Nephron progenitor cell (in vitro differentiated cells): ENCODE measurements around the gene ST7.
"Not testable (repeated sequence)": the region's sequence is repeated elsewhere in the genome, so short reads cannot be mapped to it uniquely, and the experiment has no call there.

Source experiments
- DNase-seq: peaks from one replicate; pipeline ENCODE4 v3.0.0; 2021
- H3K27ac Mint-ChIP-seq: 2 replicates; pipeline ENCODE4 v1.8.0; 2021; ENCODE audit warnings: mild to moderate bottlenecking, moderate library complexity, mixed read lengths
- H3K27me3 Mint-ChIP-seq: 2 replicates; pipeline ENCODE4 v1.8.0; 2021; ENCODE audit warnings: mild to moderate bottlenecking, low read depth, mixed read lengths; ENCODE audit not compliant: poor library complexity
- H3K36me3 Mint-ChIP-seq: 2 replicates; pipeline ENCODE4 v1.8.0; 2021; ENCODE audit warnings: low read depth, mixed read lengths
- H3K4me1 Mint-ChIP-seq: 2 replicates; pipeline ENCODE4 v1.8.0; 2021; ENCODE audit warnings: mixed read lengths
- H3K4me3 Mint-ChIP-seq: 2 replicates; pipeline ENCODE4 v1.8.0; 2021; ENCODE audit warnings: mild to moderate bottlenecking, moderate library complexity, mixed read lengths
- H3K9me3 Mint-ChIP-seq: 2 replicates; pipeline ENCODE4 v1.8.0; 2021; ENCODE audit warnings: mild to moderate bottlenecking, moderate library complexity, mixed read lengths
- CTCF ChIP-seq: fragments of 200-600 bp; sonication (generic); IDR thresholded peaks from 2 replicates; pipeline ENCODE4 v1.5.0; 2021; ENCODE audit warnings: antibody characterized with exemption

Gene ST7

GRCh38 chr7:117023325-117023854, 70.1 kb downstream of the ST7 start:
- no peak overlapping the region for H3K27ac Mint-ChIP-seq
- TF ChIP-seq CTCF: no peak
- peaks cover 9% of the 10 kb centered on the region for H3K4me1 Mint-ChIP-seq
- no peaks in the 10 kb centered on the region for H3K27me3 Mint-ChIP-seq
- no peaks in the 10 kb centered on the region for H3K36me3 Mint-ChIP-seq
- no peaks in the 10 kb centered on the region for H3K9me3 Mint-ChIP-seq
- H3K4me3 Mint-ChIP-seq: no peak overlapping the region
- DNase-seq: no peak

GRCh38 chr7:117024811-117025210, 71.5 kb downstream of the ST7 start:
- no peak for DNase-seq
- Mint-ChIP-seq H3K36me3 (peaks cover 7% of the 10 kb centered on the region), H3K9me3 (peaks cover 8% of the 10 kb centered on the region), H3K4me3 (no peak overlapping the region), H3K4me1 (peaks cover 9% of the 10 kb centered on the region), H3K27me3 (no peaks in the 10 kb centered on the region), H3K27ac (no peak overlapping the region)
- no peak for TF ChIP-seq CTCF

- no peak overlapping the region for H3K27ac Mint-ChIP-seq
- H3K4me1 Mint-ChIP-seq: peaks cover 9% of the 10 kb centered on the region
- H3K4me3 Mint-ChIP-seq: no peak overlapping the region
- TF ChIP-seq CTCF: no peak
- H3K9me3 Mint-ChIP-seq: peaks cover 18% of the 10 kb centered on the region
- DNase-seq: no peak
- no peaks in the 10 kb centered on the region for H3K27me3 Mint-ChIP-seq
- H3K36me3 Mint-ChIP-seq: peaks cover 17% of the 10 kb centered on the region
Measured at GRCh38 chr7:117025891-117026290, 72.6 kb downstream of the ST7 start.

GRCh38 chr7:117030346-117030745, 77.0 kb downstream of the ST7 start:
- not testable (repeated sequence) for H3K27ac Mint-ChIP-seq, H3K4me1 Mint-ChIP-seq, H3K4me3 Mint-ChIP-seq, DNase-seq, H3K27me3 Mint-ChIP-seq
- Mint-ChIP-seq H3K36me3 (peaks cover 20% of the 10 kb centered on the region), H3K9me3 (peaks cover 22% of the 10 kb centered on the region)

GRCh38 chr7:117030793-117031192, 77.5 kb downstream of the ST7 start:
- not testable (repeated sequence) for H3K4me1 Mint-ChIP-seq, H3K27ac Mint-ChIP-seq, DNase-seq, H3K4me3 Mint-ChIP-seq, H3K27me3 Mint-ChIP-seq
- Mint-ChIP-seq H3K36me3 (peaks cover 20% of the 10 kb centered on the region), H3K9me3 (peaks cover 22% of the 10 kb centered on the region)

- DNase-seq: no peak
- Mint-ChIP-seq H3K4me3 (no peak overlapping the region), H3K36me3 (peaks cover 20% of the 10 kb centered on the region), H3K27ac (no peak overlapping the region), H3K27me3 (no peaks in the 10 kb centered on the region), H3K4me1 (no peaks in the 10 kb centered on the region), H3K9me3 (peaks cover 22% of the 10 kb centered on the region)
- TF ChIP-seq CTCF: no peak
Measured at GRCh38 chr7:117032810-117033209, 79.5 kb downstream of the ST7 start.

- H3K27ac Mint-ChIP-seq: peak overlapping the region; percentile 36
- H3K4me1 Mint-ChIP-seq: no peaks in the 10 kb centered on the region
- no peaks in the 10 kb centered on the region for H3K27me3 Mint-ChIP-seq
- no peak for TF ChIP-seq CTCF
- peaks cover 13% of the 10 kb centered on the region for H3K9me3 Mint-ChIP-seq
- H3K36me3 Mint-ChIP-seq: peaks cover 12% of the 10 kb centered on the region
- no peak for DNase-seq
- H3K4me3 Mint-ChIP-seq: no peak overlapping the region
Measured at GRCh38 chr7:117034851-117035464, 81.7 kb downstream of the ST7 start.
